ENCODE measurements around the gene NUFIP1.
"Not testable (repeated sequence)": the region's sequence is repeated elsewhere in the genome, so short reads cannot be mapped to it uniquely, and the experiment has no call there.

The NUFIP1 gene

DNA sequence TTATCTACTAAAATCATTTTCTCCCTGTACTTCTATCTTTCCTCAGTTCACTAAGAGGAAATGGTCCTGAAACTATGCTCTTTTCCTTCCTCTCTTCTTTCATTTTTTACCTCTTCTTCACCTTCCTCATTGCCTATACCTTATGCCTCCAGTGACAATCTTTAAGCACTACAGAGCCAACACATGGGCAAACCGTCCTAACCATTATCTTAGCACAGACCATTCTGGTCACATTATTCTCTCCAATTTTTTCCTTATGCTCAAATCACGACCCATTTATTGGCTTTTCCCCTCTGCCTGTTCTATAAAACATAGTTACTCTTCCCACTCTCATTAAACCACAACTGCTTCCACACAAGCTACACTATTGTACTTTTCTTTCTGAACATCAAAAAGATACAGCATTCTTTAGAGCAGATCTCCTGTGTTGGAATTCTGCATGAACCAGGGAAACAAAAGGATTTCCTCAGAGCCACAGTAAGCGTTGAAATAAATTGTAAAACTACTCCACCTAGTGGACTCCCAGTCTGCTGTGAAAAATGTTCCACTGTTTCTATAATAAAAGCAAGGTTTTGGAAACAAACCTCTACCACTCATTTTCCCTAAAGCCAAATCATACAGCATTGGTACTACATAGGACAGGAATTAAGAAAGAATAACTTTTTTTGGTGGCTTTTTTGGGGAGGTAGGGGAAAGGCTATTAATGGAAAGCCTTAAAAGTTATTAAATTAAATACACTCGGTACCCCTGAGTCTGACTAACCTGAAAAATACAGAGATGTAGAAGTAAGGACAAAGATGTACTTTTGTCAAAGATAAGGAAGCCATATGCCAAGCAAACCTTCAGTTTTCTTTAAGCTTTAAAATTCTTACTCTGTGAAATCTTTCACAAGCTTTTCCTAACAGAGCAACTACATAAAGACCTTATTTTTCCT is 19.5 kb downstream of the NUFIP1 start:
- DNase-seq, result no peak

DNA sequence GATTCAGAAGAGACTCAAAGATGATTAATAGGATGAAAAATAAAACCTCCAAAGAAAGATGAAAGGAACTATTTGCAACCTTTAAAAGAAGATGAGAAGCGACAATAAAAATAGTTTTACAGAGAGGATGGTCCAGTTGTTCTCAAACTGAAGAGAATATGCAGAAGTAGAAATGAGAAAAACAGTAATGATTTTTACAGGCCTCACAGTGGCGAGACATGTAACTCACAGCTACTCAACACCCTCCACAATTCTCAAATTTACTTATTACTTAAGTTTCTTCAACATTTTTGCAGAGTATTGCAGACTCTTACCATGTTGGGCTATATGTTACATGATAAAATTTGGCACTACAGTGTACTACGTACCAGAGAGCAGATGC is 20.8 kb downstream of the NUFIP1 start:
- no peak for DNase-seq

DNA sequence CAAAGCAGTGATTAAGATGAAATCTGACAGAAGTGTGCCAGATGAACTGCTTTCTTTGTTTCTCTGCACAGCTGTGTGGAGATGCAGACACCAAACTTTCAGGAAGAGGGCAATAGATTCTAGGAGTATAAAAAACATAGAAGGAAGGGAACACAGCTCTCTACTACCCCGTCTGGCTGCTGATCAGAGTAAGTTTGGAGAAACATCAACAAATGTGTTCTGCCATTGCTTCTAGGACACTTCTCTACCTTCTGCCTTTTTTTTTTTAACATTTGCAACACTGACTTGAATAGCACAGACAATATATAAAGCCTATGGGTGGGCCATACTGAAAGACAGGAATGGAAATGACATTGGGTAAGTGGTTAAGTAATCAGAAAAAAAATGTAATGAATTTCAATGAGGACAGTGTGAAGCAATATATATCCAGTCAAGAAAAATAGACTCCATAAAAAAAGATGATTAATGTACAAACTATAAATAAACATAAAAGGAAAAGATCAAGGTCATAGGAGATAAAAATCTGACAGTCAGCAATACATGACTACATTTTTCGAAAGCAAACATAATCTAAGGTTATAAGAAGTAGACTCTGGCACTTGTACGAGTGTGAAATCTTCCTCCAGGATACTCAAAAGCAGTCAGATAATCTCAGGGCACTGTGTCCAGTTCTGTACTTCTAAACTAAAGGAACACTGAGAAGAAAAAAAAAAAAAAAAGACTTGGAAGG is 21.4 kb downstream of the NUFIP1 start:
- no peak for DNase-seq

DNA sequence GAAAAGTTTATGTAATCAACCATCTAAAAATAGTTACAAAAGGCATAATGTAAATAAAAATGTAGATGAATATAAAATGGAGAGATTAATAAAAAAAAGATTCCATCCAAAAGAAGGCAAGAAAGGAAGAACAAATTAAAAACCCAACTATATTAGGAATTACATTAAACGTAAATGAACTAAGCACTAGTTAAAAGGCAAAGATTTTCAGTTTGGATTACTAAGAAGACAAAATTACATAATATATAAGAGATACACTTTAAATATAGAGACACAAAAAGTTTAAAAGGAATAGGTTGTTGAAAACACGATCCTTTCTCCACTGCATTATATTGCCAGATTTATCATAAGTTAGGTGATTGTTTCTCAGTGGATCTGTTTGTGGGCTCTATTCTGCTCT is 27.3 kb downstream of the NUFIP1 start:
- DNase-seq, result no peak

DNA sequence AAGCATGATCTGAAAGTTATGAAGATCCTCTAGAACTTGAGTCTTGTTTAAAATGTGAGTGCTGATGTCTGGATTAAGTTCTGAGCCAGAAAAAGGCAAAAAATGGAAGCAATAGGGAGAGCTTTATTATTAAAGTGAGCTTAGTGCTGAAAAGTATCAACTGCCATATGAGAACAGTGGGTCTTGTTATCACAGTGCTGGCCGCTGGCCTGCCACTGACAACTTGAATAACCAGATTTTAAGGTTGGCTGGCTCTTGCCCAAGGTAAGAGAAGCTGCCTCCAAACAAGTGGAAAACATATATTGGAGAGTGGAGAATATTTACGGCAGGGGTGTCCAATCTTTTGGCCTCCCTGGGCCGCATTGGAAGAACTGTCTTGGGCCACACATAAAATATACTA is 33.9 kb downstream of the NUFIP1 start:
- no peak for DNase-seq

DNA sequence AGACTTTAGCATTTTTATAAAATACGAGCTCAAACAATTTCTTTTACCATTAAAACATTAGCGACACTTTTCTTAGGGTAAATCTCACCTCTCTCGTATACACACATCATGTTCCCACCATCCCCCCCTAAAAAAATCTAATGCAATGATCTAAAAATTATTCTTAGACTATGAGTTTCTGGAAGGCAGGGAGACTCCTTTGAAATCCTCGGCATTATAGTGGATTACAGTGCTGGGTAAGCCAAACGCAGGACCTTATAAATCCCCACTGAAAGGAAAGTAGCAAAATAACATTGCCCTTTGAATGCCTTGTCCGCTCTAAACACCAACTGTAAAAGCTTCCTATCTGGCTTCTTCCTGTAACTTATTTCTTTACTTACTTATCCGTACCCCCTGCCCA is 35.0 kb downstream of the NUFIP1 start:
- DNase-seq, result no peak

DNA sequence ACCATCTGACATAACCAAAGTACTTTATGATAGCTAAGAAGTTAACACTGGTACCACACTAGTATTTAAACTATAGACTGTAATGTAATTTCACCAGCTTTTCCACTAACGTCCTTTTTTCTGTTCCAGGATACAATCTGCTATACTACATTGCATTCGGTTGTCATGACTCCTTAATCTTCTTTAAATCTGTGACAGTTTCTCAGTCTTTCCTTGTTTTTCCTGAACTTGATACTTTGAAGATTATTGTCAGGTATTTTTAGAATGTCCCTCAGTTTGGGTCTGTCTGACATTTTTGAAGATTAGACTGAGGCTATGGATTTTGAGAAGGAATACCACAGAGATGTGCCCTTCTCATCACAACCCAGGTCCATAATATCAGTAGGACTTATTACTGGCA is 36.6 kb downstream of the NUFIP1 start:
- no peak for DNase-seq

DNA sequence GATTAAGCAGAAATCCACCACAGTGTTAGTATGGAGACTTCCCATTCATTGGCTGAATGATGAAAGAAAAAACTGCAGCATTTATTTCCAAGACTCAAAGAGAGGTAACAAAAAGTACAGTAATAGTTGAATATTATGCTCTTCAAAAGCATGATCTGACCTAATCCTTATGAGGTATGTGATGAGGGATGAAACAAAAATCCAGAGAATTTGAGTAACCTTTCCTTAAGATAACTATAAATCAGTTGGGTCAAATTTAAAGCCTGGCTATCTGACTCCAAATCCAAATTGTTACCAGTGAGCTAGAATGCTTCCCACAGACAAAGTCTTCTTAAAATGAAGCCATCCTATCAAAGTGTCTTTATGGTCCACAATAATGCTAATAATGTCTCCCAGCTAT is 38.1 kb downstream of the NUFIP1 start:
- DNase-seq, result no peak

DNA sequence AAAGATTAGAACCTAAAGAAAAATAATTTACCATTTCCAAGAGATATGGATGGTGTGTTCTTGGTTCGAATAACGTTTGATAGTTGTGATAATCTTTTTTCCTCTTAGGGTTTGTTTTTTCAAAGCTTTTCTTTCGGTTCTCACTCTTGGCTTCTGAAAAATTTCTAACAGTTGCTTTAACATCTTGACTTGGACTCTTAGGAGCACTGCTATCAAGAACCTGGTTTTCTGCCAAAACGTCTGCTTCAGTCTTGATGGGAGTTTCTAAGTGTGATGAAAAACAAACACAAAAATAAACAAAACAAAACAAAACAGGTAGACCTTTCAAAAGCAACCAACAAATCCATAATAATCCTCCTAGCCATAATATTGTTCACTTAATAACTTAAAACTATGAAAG is 45.9 kb downstream of the NUFIP1 start:
- not testable (repeated sequence) for DNase-seq

DNA sequence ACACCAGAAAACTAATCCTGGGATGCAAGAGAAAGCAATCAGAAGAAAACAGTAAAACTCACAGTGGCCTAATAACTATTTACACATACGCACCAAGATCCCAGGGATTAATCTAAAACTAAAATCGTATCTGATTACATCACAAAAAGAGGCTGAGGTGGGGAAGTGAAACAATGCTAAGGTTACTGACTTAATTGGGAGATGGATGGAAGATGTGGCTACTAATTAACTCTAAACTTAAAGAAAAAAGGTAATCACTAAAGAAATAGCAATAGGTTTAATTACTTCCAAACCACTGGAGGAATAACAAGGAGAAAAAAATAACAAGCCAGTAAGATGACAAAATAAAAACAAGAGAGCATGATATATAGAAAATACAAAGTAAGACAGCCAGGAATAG is 50.4 kb downstream of the NUFIP1 start:
- no peak for DNase-seq

DNA sequence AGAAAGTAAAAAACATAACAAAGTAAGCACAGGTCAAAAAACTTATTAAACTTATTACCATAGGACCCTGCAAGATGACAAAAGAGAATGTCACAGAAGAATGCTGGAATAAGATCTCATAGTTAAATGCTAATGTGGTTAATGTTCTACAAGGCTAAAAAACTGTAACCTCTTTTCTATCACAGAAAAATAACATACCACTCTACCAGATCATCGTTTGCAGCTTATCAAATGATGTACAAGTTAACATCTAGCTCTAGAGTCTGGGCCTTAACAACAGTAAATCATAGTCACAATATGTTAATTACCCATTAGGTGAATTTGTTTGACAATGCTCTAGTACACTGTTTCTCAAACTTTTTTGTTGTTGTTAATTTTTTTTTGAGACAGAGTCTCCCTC is 53.0 kb downstream of the NUFIP1 start:
- DNase-seq, result no peak

DNA sequence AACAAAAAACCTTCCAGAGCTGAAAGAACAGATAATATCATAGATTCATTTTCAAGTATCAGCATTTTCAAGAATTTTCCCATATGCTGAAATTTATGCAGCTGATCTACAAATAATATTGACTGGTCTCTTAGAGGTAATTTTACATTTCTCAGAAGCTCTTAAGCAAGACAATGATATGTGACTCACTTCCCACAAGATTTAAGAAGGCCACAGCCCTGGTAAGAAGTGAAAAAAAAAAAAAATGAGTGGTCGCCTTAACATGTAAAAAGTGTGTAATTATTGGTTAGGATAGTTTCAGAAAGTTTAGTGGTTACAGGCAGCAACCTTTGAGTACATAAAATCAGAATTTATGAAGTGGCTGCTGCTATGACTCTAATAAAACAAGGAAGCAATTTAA is 54.5 kb downstream of the NUFIP1 start:
- DNase-seq, result no peak

DNA sequence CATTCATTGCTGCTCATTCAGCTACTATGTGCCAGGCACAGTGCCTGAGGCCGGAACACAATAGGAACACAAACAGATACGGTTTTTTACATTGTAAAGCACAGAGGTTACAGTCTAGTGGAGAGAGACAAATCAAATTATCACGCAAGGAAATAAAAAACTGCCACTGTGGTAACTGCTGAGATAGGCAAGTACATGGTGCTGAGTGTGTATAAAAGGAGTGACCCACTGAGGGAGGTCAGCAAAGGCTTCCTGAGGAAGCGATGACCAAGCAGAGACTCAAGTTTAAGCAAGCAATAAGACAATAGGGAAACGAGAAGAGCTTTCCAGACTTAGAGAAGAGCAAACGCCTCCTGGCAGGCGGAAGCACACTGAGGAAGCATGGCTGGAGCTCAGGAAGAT is 56.4 kb downstream of the NUFIP1 start:
- no peak for DNase-seq

DNA sequence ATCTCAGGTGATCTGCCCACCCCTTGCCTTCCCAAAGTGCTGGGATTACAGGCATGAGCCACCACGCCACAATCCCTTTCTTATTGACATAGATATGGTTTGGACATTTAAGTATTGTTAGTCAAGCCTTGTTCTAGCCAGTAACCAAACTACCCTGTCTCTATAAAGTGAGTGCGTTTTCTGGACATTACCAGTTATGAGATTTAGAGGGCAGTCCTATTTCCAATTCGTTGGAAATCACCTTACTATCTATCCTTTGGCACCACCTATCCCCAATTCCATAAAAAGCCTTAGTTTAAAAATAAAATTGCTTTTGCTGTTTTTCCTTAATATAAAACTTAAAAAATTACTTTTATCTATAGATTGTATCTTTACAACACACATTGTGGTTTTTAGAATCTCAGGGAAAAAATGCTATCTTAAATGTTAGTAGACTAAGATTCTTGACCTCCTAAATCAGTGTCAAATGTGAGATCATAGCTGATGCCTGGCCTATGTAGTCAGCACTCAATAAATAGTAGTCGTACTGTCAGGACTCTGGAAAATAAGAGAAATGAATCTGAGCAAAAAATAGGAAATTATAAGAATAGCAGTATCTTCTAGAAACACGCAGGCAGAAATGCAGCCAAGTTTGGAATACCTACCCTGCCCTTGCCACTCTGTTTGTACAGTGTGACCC is 57.0 kb downstream of the NUFIP1 start:
- DNase-seq, result no peak

DNA sequence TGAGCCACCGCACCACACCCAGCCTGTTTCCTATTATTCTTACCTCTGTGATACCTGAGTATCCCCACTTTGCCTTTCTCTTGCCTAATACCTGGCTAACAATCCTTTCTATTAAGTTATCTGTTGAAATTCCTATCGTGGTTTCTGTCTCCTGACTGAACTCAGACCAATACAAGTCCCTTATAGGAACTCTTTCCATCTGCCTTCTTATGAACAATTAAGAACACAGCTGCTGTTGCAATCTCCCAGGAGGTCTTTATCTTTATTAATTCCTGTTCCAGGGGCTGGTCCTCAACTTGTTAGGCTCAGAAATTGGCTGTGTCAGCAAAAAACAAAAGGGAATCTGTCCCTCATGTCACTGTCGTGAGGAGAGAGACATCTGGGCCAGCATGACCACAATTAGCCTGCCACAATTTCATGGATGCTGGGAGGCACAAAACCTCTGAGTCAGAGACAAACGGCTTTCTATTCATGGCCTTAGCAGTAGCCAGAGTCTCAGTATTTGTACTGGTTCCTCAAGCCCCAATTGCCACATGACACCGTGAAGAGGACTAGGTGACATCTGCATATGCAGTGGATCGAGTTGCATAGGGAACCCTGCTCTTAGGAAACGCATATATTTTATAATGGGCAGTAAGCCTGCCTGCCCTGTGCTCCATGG is 58.2 kb downstream of the NUFIP1 start:
- no peak for DNase-seq

DNA sequence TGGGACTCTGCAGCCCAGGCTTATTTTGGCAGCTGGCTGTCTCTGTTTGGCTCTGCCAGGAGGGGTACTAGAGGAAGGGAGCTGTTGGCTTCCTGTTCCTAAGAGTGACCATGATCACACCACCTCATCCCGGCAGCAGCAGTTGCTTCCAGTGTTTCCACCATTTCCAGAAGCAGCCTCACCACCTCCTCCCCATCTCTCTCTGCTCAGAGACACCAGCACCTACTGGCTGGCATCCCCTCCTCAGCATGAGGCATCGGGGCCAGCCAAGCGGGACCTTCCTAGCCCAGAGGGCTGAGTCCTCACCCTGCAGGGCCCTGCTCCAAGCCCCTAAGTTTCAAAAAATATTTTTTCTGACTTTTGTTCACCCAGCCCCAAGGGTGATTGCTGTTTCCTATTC is 59.0 kb downstream of the NUFIP1 start:
- no peak for DNase-seq

DNA sequence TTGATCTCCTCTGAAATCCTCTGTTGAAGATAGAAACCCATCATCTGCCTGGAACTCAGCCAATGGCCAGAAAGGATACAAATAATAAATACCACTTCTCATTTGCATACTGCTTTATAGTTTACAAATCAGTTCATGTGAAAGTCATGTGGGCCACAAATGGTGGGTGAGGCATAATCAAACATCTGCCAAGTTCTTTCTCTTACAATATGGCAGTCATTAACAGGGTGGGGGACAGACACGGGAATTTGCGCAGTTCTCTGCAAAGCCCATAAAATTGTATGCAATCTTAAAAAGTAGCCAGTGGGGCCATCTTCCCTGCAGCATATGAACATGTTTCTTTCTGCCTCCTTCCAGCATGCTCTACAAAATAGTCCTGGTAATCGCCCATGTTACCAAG is 59.6 kb downstream of the NUFIP1 start:
- DNase-seq, result no peak

DNA sequence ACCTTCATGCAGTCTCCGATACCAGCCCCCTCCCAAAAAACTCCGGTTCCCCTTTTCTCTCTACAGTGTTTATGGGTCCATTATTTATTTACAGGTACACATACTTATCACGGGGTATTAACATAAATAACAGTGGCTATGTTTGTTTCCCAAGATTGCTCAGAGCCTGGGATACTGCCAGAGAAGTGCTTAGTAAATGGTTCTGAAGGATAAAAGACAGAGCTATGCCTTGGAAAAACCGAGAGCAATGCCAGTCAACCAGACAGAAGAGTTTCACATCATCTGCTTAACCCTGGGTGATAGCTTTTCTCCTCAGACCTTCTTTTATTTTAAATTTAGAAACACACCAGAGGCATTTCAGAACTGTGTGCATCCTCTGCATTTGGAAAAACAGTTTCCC is 61.3 kb downstream of the NUFIP1 start:
- no peak for DNase-seq

DNA sequence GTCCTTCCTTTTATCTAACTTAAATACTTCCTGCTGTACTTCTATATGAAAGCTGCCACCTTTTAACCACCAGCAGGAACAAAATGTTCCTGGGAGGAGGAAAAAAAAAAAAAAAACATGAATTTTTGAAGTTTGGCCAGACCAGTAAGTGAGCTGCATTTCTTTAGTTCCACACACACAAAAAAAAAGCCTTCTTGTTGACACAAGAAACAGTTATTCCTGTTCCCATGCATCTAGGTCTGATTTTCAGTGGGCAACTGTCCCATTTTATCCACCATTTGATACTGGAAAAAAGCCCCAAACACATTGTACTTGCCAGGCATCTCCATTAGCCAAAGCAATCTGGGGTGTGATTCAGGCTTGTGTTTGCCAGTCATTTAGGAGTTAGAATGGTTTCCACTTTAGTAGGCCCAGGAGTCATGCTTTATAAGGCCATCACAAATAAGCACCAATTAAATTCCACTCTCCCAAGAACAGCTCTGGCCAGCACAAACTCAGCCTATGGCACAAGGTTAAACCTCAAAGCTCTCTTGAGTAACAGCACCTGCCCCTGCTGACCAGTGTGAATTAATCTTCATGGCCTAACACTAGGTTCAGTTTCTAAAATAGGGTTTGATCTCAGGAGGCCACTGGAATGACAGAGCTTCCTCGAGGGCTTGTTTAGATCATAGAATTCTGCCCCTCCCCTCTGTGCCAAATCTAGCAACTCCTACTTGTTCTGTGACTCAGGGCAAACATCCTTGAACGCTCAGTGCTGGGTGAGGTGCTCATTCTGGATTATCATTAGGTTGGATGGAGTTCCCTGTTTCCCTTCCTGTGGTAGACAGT is 67.1 kb downstream of the NUFIP1 start:
- no peak for DNase-seq

DNA sequence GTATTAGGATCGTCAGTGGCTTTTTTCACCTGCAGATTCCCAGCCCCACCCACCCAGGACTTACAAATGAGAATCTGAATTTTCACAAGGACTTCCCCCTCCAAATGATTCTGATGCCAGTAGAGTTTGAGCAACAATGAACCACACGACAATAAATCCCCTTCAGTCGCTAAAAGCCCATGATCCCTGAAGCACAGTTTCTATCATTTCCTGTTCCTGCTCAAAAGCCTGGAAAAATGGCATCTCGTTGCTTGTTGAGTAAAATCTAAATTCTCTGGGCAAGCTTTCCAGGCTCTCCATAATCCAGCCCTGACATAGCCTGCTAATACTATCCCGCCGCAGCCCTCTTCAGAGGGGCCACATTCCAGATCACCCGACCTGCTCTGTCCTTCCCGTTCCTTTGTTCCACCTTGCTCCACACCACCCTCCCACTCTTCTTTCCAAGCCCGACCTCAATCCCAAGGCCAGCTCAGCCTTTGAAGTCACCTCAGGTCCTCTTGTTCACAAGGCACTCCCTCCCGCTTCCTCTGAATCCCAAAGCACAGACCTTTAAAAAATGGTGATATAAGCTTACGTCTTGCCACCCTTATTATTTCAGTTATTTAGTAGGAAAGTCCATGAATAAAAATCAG is 67.9 kb downstream of the NUFIP1 start:
- no peak for DNase-seq

DNA sequence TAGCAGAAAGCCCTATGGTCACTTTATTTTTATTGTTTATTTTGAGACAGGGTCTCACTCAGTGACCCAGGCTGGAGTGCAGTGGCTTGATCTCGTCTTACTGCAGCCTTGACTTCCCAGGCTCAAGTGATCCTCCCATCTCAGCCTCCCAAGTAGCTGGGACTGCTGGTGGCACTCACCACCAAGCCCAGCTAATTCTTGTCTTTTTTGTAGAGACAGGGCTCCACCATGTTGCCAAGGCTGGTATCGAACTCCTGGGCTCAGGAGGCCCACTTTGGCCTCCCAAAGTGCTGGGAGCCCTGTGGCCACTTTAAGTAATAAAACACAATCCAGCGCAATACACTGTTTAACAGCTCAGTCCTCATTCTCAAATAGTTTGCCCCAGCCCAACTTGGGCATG is 69.3 kb downstream of the NUFIP1 start:
- DNase-seq, result no peak
